Suprapubic skin (tissue), 4 donors: ENCODE results near the gene PDE6B. TPM values are rescaled to one million over a fixed set of nuclear protein-coding genes. Genes with fewer than 3 reads are reported as not detected.

ENCODE experiments used
- DNase-seq, 2 donors: peaks; one replicate each; pipeline ENCODE4 v3.0.0-alpha.2; 2019; ENCODE audit warnings: low spot score in 2 of 2
- H3K27ac ChIP-seq: fragments of 200-600 bp; sonication (generic); one replicate; pipeline ENCODE4 v1.5.1; 2019
- H3K27me3 ChIP-seq: fragments of 200-600 bp; sonication (generic); one replicate; pipeline ENCODE4 v1.5.1; 2019
- H3K36me3 ChIP-seq: fragments of 200-600 bp; sonication (generic); one replicate; pipeline ENCODE4 v1.5.1; 2019
- H3K4me1 ChIP-seq: fragments of 200-600 bp; sonication (generic); one replicate; pipeline ENCODE4 v1.5.1; 2019
- H3K4me3 ChIP-seq: fragments of 200-600 bp; sonication (generic); one replicate; pipeline ENCODE4 v1.5.1; 2019; ENCODE audit warnings: mild to moderate bottlenecking
- H3K9me3 ChIP-seq: fragments of 200-600 bp; sonication (generic); one replicate; pipeline ENCODE4 v1.5.1; 2019
- EP300 ChIP-seq: sonication (generic); formaldehyde crosslinking; IDR thresholded peaks from one replicate; pipeline ENCODE4 v1.6.1; 2017; ENCODE audit warnings: antibody characterized with exemption
- POLR2A ChIP-seq, 2 donors: fragments of 450-650 bp; IDR thresholded peaks; one replicate each; pipeline ENCODE4 v1.6.1; 2017; ENCODE audit warnings: antibody characterized with exemption in 2 of 2, mild to moderate bottlenecking in 2 of 2, moderate library complexity in 2 of 2
- POLR2AphosphoS5 ChIP-seq, 3 donors: sonication (generic); formaldehyde crosslinking; IDR thresholded peaks; one replicate each; pipeline ENCODE4 v1.6.1; 2017; ENCODE audit warnings: antibody characterized with exemption in 3 of 3
- WGBS: methylation state at CpG from one replicate; pipeline ENCODE4 v1.1.5; 2018; 5-methylcytosine and 5-hydroxymethylcytosine counted together
- total RNA-seq, 4 donors: library from RNA; depleted of rRNA; stranded (reverse); fragments of >200 nt; gene quantifications; one replicate each; pipeline ENCODE4 v1.1.0, GENCODE V29; 2016
- TF ChIP-seq, protein P1 (sequence below), 2 donors: fragments of 200-600 bp in 1 of 2; fragments of 450-650 bp in 1 of 2; sonication (generic) in 1 of 2; IDR thresholded peaks; one replicate each; pipeline ENCODE4 v1.5.1; 2016 to 2019; ENCODE audit warnings: antibody characterized with exemption in 2 of 2, mild to moderate bottlenecking in 1 of 2, moderate library complexity in 1 of 2

Gene PDE6B
- total RNA-seq, 4 donors from 2014 or later: 0.95 to 9.5 TPM; not detected in 2

DNA sequence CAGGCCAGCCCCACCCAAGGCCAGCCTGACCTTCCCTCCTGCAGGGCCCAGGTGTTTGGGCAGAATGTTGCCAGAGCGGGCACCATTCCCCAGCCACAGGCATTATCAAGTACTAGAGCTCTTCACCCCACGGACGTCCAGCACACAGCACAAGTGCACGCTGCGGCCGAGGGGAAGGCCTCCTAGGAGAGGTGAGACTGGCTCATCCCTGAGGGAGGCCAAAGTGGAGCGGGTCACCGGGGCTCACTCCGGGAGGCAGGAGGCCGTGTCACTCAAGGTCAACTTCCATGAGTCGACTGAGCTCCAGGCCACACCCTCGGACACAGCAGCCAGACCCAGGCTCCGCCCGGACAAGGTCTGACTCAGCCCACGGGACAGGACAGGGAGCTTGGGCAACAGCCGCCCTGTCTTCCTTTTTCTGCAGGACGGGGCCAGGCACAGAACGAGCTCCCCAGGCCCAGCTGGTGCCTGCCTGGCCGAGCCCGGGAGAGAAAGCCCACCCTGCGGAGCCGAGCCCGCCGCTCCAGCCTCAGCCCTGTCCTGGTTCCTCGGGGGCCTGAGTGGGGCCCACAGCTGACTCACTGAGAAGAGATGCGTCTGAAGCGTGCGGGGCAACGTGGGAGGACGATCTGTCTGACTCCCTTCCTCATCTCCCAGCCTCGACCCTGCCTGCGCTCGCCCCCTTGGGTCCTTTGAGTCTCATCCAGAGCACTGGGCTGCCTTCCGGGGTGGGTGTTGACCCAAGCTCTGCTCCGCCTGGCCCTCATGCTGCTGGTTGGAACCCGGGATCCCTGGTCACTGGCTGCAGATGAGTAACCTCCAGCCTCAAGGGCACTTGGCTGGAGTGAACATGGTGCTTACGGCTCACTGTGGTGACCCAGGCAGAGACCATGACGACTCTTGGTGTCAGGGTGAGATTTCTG, 61.9 kb downstream of the PDE6B start:
- DNase-seq: peak; percentile 96
- TF ChIP-seq POLR2AphosphoS5 (IDR thresholded peaks at IDR 0.05): peak in 1 of 3 donors; percentile 31
- TF ChIP-seq EP300: no peak
- peak in 1 of 2 donors; percentile 24 for TF ChIP-seq POLR2A (IDR thresholded peaks at IDR 0.05)
- TF ChIP-seq, protein P1, sequence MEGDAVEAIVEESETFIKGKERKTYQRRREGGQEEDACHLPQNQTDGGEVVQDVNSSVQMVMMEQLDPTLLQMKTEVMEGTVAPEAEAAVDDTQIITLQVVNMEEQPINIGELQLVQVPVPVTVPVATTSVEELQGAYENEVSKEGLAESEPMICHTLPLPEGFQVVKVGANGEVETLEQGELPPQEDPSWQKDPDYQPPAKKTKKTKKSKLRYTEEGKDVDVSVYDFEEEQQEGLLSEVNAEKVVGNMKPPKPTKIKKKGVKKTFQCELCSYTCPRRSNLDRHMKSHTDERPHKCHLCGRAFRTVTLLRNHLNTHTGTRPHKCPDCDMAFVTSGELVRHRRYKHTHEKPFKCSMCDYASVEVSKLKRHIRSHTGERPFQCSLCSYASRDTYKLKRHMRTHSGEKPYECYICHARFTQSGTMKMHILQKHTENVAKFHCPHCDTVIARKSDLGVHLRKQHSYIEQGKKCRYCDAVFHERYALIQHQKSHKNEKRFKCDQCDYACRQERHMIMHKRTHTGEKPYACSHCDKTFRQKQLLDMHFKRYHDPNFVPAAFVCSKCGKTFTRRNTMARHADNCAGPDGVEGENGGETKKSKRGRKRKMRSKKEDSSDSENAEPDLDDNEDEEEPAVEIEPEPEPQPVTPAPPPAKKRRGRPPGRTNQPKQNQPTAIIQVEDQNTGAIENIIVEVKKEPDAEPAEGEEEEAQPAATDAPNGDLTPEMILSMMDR (IDR thresholded peaks at IDR 0.05): no peak
- Histone ChIP-seq H3K9me3 (no peaks in the 10 kb centered on the region), H3K4me3 (peak overlapping the region; percentile 56), H3K27me3 (no peaks in the 10 kb centered on the region), H3K27ac (peak overlapping the region; percentile 82), H3K4me1 (peaks cover 55% of the 10 kb centered on the region), H3K36me3 (no peaks in the 10 kb centered on the region)
- WGBS: 72% methylated on average over 11 of the region's 38 CpGs

DNA sequence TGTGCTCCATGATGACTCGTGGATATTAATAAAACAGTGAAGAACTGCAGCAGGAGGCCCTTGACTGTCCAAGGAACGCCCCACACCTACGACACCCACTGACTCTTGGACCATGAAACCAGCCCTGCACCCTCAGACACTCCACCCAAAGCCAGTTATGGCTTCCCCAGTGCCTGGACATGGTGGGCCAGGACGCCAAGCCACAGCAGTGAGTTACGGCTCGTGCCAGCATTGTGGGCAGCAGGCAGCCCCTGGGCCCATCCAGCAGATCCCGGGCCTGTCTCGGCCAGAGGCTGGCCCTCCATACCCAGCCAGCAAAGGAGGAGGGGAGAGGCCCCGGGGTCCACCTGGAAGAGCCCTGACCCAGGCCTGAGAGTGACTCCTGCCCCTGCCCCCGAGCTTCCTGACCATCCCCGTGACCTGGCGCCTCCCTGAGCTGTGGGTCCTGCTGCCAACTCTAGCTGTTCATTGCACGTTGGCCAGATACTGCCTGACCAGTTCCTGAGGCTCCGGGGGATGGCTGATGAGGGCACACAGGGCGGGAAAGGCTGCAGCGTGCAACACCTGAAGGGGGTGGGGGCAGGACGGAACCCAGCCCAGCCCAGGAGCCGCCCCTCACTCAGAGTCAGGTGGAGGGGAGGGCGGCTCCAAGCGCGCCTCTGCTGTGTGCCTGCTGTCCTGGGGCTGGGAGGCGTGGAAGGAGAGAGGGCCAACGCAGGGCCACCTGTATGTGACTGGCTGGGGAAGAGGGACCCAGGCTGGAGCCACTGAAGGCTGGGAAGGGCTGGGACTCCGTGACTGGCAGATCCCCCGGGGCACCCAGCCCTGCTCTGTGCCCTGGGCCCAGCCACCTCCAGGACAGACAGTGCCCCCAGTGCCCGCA, 62.8 kb downstream of the PDE6B start:
- H3K27ac ChIP-seq: peak overlapping the region; percentile 82
- peak overlapping the region; percentile 56 for H3K4me3 ChIP-seq
- no peak for TF ChIP-seq POLR2A (IDR thresholded peaks at IDR 0.05)
- TF ChIP-seq, protein P1 (IDR thresholded peaks at IDR 0.05): no peak
- no peak for TF ChIP-seq POLR2AphosphoS5 (IDR thresholded peaks at IDR 0.05)
- TF ChIP-seq EP300: no peak
- H3K27me3 ChIP-seq: no peaks in the 10 kb centered on the region
- no peaks in the 10 kb centered on the region for H3K9me3 ChIP-seq
- 52% methylated on average over 15 of the region's 26 CpGs for WGBS
- peak; percentile 69 to 79 for DNase-seq
- no peaks in the 10 kb centered on the region for H3K36me3 ChIP-seq
- peaks cover 48% of the 10 kb centered on the region for H3K4me1 ChIP-seq

DNA sequence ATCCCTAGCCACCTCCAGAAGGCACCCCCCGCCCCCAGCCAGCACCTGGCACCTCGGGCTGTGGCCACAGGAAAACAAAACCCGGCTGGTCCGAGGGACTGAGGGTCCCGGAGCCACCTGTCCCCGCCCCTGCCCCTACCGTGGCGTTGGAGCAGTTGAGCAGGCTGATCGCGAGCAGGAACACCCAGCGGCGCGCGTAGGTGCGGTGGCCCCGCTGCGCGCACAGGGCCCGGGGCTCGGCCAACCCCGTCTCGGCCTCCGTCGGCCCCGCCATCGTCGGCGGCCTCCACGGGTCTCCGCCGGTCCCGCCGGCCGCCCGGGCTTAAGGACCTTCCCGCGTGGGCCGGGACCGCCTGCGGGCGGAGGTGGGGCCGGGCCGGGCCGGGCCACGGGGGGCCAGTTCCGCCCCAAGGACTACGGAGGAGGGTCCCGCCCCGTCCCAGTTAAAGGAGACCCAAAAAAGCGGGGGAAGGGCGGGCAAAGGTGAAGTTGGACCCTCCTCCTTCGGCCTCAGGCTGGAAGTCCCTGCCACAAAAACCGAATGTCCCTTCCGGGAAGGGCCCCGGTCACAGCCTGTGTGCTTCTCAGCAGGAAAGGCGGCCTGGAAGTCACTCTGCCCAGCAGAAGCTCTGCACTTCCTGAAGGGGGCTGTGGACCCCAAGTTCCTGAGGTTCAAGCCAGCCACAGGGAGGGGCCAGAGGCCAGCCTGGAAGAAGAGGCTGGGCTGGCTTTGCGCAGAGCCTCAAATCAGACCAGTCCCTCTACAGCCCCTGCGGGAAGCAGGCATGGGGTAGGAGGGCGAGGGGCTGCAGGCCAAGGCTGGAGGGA, 63.7 kb downstream of the PDE6B start, which contains the start of gene SLC49A3:
Gene SLC49A3, minus strand, starts transcription at position 298 of the 828 bp plus-strand sequence. Its CDS starts 24 bp downstream, at position 274.
- peak within 1 kb of the TSS; percentile 82 for H3K27ac ChIP-seq
- peak within 1 kb of the TSS; percentile 56 for H3K4me3 ChIP-seq
- H3K36me3 ChIP-seq: no peaks in the 10 kb centered on the region
- TF ChIP-seq POLR2A (IDR thresholded peaks at IDR 0.05) (no peak), POLR2AphosphoS5 (IDR thresholded peaks at IDR 0.05) (no peak)
- H3K4me1 ChIP-seq: peaks cover 39% of the 10 kb centered on the region
- peak in 1 of 2 donors; percentile 81 for DNase-seq
- no peaks in the 10 kb centered on the region for H3K27me3 ChIP-seq
- H3K9me3 ChIP-seq: no peaks in the 10 kb centered on the region
- WGBS: 21% methylated on average over 22 of the region's 59 CpGs

DNA sequence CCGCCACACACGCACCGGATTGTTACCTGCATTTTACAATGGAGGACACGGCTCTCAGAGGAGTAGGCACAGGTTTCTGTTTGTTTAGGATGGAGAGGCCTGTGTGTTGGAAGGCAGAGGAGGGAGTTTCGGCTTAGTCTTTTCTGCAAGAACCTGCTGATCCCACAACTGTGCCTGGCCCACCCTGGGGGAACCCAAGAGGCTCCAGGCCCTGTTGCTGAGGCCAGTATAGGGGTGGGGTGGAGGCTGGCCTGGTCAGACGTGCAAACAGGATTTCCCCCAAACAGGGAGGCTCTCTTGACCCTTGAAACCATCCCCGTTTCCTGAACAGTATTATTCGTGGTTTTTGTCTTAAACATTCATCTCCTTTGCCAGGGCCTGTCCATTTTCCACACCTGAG, 64.3 kb downstream of the PDE6B start:
- H3K27me3 ChIP-seq: no peaks in the 10 kb centered on the region
- peaks cover 37% of the 10 kb centered on the region for H3K4me1 ChIP-seq
- no peaks in the 10 kb centered on the region for H3K36me3 ChIP-seq
- peak overlapping the region; percentile 82 for H3K27ac ChIP-seq
- H3K9me3 ChIP-seq: no peaks in the 10 kb centered on the region
- peak in 1 of 2 donors; percentile 67 for DNase-seq
- peak overlapping the region; percentile 56 for H3K4me3 ChIP-seq
- TF ChIP-seq EP300: no peak
- no peak for TF ChIP-seq POLR2AphosphoS5 (IDR thresholded peaks at IDR 0.05)
- TF ChIP-seq, protein P1 (IDR thresholded peaks at IDR 0.05): no peak
- TF ChIP-seq POLR2A (IDR thresholded peaks at IDR 0.05): no peak
- WGBS: 81% methylated on average over 8 of the region's 8 CpGs
